Hindlimb muscle (tissue), 1 donor: ENCODE data around the gene ESM1. TPM values are rescaled to one million over a fixed set of nuclear protein-coding genes. Genes with fewer than 3 reads are reported as not detected.
"Not testable (repeated sequence)": the region's sequence is repeated elsewhere in the genome, so short reads cannot be mapped to it uniquely, and the experiment has no call there.

Experiments
- DNase-seq: peaks from one replicate; pipeline ENCODE4 v3.0.0-alpha.2; 2013
- polyA plus RNA-seq: library from polyadenylated mRNA; unstranded; fragments of 120-200 nt; gene quantifications from one replicate; pipeline ENCODE4 v1.2.1, GENCODE V29; 2013; ENCODE audit not compliant: insufficient read length

ESM1 gene
- polyA plus RNA-seq, result 2.3 TPM

GRCh38 chr5:54985301-54986268, at the start of gene ESM1:
Gene ESM1 (minus strand): TSS chr5:54985593. CDS start chr5:54985517, 76 bp downstream.
- DNase-seq, result no peak

DNA sequence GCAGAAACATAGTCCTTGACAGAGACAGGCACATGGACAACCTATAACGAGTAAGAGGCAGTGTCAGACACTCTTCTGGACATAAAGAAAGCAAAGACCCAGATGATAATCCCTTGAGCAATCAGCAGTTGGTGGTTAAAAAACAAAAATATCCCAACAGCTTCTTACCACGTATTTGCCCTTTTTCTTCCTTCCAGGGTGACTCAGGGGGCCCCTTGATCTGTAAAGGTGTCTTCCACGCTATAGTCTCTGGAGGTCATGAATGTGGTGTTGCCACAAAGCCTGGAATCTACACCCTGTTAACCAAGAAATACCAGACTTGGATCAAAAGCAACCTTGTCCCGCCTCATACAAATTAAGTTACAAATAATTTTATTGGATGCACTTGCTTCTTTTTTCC, 48.2 kb upstream of the ESM1 start:
- DNase-seq, result no peak

GRCh38 chr5:55031492-55031891, 46.1 kb upstream of the ESM1 start:
- no peak for DNase-seq

GRCh38 chr5:55030676-55031369, 45.4 kb upstream of the ESM1 start:
- no peak for DNase-seq

DNA sequence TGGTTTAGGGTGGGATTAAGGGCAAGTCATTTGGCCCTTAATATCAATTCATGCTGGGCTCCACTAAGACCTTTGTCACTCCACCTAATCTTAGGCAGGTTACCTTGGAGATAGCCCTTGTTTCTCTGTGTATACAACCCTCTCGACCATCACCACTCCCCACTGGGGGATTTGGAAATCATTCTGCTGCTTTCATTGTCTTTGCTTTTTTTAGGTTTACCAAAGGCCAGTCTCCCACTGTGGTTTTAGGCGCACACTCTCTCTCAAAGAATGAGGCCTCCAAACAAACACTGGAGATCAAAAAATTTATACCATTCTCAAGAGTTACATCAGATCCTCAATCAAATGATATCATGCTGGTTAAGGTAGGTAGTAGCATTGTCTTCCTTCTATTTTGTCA, 44.8 kb upstream of the ESM1 start:
- DNase-seq, result no peak

GRCh38 chr5:55027595-55027994, 42.2 kb upstream of the ESM1 start:
- no peak for DNase-seq

DNA sequence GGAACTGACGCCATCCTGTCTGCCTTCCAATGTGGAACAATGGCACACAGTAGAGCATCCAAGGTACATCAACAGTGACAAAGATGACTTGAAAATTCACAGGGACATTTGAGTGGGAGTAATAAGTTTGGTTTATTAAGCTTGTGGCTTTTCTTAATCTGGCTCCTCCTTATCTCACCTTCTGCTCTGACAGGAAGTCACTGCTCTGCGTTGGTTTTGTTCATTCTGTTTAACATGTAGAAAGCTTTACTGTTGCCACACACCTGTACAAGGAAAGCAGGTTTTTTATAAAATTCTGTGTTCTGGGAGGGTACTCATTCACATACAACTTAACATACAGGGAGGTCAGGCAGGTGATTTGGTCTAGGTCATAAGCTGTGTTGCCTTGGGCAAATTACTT, 37.1 kb upstream of the ESM1 start:
- no peak for DNase-seq

DNA sequence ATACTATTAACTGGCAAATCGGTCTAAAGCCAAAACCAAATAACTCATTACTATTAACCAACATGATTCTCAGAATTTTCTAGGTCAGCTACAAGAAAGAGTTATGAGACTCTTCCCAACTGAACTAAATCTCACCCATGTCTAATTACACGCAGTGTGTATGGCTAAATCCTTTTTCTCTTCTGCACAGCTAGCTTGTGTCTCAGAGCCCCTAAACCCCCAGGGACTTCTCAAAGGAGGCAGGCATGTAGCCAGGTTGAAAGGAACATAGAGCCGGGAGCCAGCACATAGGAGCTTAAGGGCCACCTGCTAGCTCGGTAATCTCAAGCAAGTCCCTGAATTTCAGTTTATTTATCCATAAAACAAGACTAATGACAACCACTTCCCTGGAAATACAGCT, 36.4 kb upstream of the ESM1 start:
- no peak for DNase-seq

DNA sequence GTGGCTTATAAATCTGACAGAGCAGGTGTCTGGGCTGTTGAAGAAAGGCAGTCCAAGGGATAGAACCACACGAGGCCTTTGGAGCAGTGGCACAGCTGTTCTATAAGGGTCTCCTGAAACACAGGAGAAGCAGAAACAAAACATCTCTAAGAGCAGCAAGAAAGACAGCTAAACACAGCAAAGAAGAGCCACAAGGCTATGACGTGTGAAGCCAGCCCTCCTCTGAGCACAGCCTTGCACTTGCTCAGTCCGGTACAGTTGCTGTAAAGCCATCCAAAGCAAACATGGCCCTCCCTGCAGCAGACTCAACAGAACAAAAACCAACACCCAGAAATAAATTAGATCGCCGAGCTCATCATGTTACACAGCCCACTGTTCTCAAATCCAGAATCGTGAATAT, 36.0 kb upstream of the ESM1 start:
- DNase-seq, result no peak

DNA sequence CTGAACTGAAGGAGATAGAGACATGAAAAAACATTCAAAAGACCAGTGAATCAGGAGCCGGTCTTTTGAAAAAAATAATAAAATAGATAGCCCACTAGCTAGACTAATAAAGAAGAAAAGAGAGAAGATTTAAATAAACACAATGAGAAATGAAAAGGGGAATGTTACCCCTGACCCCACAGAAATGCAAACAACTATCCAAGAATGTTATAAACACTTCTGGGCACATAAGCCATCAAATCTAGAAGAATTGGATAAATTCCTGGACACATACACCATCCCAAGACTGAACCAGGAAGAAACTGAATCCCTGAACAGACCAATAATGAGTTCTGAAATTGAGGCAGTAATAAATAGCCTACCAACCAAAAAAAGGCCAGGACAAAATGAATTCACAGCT, 24.8 kb upstream of the ESM1 start:
- DNase-seq, result not testable (repeated sequence)

DNA sequence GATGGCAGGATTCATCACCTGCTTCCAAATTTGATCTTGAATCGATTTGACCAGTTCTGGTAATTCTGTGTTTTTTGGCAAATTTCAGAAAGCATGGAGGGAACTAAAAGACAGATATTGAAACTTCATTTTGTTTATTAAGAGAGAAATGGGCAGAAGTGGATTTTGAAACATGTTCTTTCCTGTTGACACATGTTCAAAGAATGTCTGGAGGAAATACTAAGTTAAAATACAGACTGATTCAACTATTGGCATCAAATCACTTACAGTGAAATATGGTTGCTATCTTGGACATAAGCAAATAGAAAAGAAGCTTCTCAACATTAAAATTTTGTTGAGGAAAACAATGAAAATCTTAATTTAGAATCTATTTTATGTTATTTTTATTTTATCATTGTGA, 19.3 kb upstream of the ESM1 start:
- DNase-seq, result no peak

DNA sequence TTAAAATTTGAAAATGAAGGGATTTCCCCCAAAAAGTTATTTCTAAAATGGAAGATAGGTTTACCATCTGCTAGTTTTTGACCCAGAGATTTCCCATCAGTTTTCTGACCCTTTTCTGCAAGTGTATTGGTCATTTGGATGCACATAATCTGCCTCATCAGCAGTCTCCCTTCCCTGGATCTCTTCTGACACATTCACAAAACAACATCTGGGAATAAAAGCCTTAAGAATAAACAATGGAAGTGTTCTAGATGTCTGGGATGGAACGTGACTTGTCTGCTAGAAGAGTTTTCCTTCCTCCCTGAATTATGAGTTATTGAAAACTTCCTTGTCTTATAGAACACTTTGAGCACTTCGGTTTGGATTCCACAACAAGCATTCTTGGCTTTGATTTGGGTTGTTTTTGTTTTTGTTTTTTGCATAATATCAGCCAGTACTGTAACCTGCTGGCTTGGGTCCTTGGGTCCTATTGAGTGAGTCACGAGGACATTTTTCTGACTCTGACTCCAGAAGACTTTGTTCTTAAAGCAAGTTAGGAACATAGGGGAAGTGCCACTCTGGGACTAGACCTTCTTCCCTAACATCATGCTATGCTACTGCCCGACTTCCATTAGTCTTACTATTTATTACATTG, 18.2 kb upstream of the ESM1 start:
- no peak for DNase-seq

GRCh38 chr5:55002166-55002565, 16.8 kb upstream of the ESM1 start:
- DNase-seq, result not testable (repeated sequence)

DNA sequence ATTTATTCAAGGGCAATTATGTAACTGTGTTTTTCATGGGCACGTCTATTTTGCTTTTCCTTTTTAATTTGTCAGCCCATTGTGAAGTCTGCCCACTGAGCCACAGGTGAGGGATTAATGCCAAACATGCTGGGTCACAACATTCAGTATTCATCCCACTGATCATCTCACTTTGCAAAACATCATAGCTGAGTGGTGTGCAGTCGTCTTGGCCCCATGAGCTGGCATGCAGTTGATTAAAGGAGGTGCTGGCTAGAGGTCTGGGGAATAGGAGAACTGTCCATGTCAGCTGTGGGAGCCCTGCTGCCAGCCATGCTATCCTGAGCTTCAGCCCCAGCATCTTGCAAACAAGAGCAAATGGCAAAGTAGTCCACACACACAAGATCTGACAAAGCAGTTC, 11.7 kb upstream of the ESM1 start:
- no peak for DNase-seq

GRCh38 chr5:54996466-54996865, 11.1 kb upstream of the ESM1 start:
- no peak for DNase-seq

- no peak for DNase-seq
Observed at GRCh38 chr5:54995168-54995567, 9.8 kb upstream of the ESM1 start.

DNA sequence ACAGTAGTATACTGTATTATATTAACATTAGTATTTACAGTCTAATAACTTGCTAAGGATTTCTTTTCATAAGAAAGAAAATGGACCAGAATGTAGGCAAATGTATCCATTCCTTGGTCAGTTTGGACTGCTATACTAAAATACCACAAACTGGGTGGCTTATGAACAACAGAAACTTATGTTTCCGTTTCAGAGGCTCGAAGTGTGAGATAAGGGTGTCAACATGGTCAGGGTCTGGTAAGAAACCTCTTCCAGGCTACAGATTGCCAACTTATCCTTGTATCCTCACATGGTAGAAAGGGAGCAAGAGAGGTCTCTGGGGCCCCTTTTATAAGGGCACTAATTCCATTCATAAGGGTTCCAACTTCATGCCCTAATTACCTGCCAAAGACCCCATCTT, 9.2 kb upstream of the ESM1 start:
- DNase-seq, result no peak

DNA sequence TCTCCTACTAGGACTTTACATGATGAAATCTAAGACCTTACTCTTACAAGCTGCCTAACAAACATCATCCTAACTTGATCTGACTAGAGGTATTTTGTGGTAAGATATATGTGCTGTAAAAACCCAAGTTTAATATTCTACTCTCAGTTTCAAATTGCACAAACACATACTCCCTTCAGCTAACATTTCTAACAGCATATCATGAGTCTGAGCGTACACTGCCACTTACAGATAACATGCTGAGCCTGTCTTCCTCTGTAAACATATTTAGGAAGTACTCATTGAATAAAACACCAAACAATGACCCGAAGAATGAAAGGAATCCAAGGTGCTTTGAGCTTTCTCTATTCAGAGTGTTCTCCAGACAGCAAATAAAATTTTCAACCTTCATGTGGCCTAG, 7.9 kb upstream of the ESM1 start:
- no peak for DNase-seq

DNA sequence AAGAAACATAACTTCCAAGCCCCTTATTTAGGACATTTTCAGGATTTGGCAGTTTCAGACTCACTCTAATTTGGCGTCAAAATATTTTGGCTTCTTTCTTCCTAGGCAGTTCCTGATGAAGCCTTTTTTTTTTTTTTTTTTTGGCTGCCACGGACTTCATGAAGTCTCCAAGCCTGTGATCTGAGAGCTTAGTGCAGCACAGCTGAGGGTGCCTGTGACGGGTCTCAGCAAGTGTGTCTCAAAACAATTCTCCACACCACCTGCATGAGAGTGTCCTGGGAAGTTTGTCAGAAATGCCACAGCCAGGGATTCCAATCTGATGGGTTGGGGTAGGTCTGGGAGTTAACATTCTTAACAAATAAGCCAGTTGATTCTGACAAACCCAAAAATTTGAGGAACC, 6.0 kb upstream of the ESM1 start:
- no peak for DNase-seq

DNA sequence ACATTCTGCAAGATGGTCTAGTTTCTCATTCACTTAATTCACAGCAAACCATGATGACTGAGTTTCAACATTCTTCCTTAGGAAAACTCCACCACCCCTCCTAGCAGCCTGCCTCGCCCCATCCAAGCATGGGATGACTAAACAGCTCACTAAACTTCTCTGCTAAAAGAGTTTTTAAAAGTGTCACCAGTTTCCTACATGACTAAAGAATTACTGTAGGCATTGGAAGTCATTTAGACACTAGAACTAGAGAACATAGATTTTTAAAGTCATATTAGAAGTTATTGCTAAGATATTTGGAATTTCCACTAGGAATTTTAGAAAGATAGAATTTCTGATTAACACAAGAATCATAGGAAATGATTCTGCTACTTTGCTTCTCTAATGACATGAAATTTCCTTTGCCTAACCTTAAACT, 5.5 kb upstream of the ESM1 start:
- DNase-seq, result no peak

DNA sequence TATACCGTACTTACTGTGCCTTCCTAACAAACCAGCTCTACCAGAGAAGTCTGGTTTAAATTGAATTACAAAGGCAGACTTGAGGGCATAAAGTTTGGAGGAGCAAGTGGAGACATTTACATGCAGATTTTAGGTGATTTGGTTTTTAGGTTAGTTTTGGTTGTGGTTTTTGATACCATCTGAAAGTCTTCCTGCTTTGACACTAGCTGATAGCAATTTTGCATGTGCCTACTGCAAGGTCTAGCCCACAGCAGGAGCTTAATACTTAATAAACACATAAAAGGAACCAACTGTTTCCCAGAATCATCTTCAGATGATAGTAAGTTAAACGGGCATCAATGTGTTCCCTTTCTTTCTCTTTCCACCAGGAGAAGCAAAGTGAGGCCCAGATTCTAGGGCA, 3.4 kb upstream of the ESM1 start:
- no peak for DNase-seq

DNA sequence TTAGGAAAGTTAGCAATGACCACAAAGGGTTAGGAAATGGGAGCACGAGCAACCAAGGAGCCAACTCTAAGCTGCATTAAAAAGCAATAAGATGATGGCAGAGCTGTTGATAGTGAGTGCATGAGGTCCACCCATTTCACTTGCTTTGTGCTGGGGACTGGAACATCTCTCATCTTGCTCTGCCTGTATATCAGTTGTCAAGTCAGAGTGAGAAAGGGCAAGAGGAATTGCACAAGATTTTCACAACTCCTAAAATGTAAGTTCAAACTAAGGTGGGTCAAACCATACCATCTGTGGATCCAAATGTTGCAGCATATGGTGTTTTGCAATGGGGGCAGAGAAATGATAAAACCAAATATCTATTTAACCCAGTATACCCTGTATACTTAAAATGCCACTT, 2.8 kb upstream of the ESM1 start:
- DNase-seq, result no peak

DNA sequence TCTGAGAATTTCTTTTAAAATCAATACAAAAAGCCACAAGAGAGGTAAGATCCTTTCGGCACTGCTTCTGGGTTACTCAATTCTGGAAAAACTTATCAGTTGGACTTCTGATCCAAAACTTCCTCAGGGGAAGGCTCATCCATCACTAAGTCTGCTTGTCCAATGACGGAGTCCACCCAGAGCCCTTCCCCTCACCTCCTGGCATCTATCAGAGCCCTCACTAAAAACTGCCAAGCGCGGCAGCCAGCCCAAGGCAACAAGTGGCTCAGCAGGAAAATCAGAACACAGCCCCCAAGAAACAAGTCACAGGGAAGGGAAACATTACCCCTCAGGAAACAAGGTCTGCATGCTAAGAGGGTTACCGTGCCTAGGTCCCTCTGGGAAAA, 869 bp upstream of the ESM1 start:
- no peak for DNase-seq

DNA sequence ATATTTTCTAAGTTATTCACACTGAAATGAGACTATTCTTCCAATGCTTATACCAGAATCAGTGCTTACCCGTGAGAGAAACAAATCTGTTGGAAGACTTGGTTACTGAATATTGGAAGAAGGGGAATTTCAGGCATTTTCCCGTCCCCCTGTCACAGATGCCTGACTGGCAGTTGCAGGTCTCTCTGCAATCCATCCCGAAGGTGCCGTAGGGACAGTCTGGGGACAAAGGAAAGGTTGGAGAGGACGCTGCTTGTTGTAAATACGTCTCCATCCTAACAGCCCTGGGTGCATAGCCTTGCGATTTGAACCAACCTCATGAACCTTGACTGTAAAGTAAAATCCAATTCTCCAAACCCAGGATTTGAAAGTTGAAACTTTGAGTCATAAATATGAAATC, 3.5 kb downstream of the ESM1 start:
- DNase-seq, result no peak
